GM12874 (cell line): ENCODE results near the gene WIPF1.

Experiments used
- CTCF ChIP-seq: IDR thresholded peaks from 2 replicates; pipeline ENCODE4 v1.5.1; 2011; ENCODE audit warnings: low read depth, mild to moderate bottlenecking, control low read depth, low read length, moderate library complexity; ENCODE audit not compliant: insufficient read depth

WIPF1 gene

GRCh38 chr2:174527959-174528358, 69.6 kb downstream of the WIPF1 start:
- no peak for TF ChIP-seq CTCF

- no peak for TF ChIP-seq CTCF
These were observed 70.4 kb downstream of the WIPF1 start for GRCh38 chr2:174527101-174527721.

- no peak for TF ChIP-seq CTCF
These were observed 73.1 kb downstream of the WIPF1 start for GRCh38 chr2:174524527-174524926.

- TF ChIP-seq CTCF, result no peak
These were observed 75.1 kb downstream of the WIPF1 start for GRCh38 chr2:174522553-174522952.

- no peak for TF ChIP-seq CTCF
These were observed 79.2 kb downstream of the WIPF1 start for GRCh38 chr2:174518395-174518794.

GRCh38 chr2:174516501-174517378, 80.9 kb downstream of the WIPF1 start:
- TF ChIP-seq CTCF, result no peak

GRCh38 chr2:174512345-174512744, 85.3 kb downstream of the WIPF1 start:
- no peak for TF ChIP-seq CTCF
